MV-4-11 (cell line): ENCODE data around the gene TRPV4.

Experiments
- DNase-seq: peaks from one replicate; lab custom pipeline; 2025; lab: John Stamatoyannopoulos, UW

The TRPV4 gene

DNA sequence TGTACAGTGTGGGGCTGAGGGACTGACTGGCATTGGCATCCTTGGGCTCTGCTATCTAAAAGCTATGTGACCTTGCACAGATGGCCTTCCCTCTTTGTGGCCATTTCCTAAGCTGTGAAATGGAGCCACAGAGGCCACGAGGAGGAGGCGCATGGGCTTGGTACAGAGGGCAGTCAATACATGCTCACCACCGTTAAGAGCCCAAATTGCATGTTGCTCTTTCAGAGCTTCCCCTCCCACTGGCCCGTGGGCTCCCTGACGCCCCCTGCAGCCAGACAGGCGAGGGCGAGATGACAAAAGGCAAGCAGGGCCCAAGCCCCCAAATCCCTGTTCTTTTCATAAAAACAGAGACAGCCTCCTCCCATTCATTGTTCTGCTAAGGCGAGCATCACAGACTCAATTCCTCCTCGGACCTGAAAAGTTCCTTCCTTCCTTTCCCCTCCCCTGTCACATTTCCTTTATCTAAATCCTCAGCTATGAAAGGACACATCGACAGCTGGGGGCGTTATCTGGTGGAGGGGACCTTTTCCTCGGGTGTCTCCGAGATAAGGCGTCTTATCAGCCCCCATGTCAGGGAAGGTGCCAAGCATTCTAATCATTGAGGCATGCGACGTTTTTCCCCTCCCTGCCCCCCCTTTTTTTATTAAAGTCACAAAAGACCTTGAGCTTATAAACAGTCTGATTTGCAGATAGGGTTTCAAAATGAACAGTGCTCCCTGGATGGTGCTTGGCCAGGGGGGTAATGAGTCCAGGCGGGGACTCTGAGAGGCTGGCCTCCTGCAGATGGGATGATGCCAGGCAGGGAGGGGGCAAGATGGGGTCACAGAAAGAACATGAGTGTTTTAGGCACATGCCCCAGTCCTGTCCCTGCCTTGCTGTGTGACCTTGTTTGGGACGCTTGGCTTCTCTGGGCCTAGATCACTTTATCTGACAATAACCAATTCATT is 93.2 kb downstream of the TRPV4 start:
- DNase-seq: no peak

DNA sequence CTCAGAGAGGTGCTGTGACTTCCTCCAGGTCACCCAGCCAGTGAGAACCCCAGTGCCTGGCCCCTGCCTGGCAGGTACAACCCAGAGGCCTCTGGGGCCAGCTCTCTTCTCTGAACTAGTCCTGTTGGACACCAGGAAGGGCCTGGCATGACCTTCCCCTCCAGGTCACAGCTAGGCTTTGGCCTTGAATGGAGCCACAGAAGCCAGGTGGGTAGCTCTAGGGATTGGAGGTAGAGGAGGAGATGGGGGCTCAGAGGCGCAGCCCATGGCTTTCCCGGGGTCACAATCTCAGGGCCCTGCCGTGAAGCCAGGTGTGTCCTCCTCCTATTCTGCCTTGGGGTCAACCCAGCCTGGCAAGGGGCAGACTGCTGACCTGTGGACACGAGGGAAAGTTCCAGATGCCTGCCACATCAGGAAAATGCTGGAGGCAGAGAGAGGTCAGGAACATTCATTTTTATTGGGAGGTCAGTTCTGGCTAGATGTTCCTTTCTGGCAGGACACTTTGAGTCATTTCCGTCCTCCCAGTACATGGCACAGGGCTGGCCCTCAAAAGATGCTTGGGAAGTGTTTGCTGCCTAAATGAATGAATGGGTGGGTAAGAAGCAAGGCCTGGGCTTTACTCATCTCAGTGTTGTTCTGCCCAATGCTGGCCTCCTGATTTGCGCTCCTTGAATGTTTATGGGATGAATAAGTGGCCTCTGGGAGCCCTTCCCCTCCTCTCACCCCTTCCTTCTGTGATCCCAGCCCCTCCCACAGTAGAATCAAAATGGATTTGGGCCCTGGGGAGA is 94.1 kb downstream of the TRPV4 start:
- DNase-seq: no peak

DNA sequence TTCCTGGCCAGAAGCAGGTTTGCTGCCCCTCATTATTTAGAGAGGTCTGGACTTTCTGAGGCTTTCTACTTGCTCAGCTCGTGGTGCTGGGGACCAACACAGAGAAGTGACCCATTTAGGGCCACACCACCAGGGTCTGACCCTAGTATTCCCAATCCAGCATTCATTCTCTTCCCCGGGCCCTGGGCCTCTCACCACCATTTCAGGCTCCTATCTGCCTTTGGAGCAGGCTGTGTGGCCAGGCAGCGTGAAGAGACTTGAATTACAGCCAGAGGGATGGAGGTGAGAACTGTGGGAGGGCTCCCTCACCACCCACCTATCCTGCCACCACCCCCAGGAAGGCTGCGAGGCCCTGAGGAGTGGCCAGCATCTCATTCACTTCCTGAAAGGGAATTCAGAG is 95.0 kb downstream of the TRPV4 start:
- DNase-seq: no peak

DNA sequence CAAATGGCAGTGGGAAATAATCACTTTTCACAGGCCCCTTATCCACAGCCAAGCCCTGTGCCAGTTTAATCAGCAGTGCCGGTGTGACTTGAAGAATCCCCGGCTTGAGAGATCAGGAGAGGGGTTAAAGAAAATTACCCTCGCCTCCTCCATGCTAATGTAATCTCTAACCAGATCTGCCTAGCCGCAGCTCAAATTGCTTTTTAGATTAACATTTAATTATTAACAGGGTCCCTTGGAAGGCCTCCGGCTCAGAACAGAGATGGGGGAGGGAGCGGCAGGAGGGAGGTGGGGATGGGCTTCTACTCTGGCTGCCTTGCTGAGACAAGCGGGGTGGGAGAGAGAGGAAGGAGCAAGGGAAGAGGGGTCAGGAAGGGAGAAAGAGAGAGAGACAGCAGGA is 95.6 kb downstream of the TRPV4 start:
- no peak for DNase-seq

DNA sequence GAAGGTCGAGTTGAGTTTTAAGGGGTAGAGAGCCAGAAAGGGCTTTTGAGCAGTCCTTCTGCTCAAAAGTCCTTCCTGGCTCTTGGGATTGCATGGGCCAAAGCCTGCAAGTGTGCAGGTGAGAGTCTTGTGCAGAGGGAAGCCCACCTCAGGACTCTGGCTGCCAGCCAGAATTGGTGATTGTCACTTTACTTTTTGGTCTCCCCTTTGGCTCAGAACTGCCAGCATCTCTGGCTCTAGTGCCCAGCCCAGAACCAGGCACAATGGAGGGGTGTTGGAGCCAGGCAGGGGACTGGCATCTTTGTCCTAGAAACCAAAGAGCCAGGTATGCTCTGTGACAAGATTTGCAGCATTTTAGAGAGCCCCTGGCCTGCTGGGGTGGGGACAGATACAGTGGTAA is 96.1 kb downstream of the TRPV4 start:
- DNase-seq: no peak

DNA sequence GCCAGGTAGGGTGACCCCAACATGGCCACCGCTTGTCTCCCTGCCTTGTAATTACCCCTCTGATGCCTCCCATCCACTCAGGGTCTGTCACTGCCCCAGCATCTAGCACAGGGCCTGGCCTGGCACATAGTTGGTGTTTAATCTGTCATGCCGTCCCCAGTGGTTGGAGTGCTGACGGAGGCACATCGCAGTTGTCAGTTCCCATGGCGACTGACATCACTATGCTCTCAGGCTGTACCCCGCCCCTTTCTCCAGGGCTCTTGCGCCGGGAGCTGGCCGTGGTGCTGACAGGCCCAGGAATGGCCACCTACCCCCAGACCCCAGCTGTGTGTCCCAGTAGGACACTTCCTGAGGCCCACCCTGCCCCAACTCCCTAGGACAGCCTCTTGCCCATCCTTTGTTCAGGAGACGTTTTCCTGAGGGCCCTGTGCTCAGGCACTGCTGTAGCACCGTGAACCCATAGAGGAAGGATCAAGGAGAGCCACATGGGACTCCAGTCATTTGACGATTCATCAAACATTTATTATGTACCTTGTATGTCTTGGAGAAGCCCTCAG is 96.6 kb downstream of the TRPV4 start:
- DNase-seq: peak; percentile 55

DNA sequence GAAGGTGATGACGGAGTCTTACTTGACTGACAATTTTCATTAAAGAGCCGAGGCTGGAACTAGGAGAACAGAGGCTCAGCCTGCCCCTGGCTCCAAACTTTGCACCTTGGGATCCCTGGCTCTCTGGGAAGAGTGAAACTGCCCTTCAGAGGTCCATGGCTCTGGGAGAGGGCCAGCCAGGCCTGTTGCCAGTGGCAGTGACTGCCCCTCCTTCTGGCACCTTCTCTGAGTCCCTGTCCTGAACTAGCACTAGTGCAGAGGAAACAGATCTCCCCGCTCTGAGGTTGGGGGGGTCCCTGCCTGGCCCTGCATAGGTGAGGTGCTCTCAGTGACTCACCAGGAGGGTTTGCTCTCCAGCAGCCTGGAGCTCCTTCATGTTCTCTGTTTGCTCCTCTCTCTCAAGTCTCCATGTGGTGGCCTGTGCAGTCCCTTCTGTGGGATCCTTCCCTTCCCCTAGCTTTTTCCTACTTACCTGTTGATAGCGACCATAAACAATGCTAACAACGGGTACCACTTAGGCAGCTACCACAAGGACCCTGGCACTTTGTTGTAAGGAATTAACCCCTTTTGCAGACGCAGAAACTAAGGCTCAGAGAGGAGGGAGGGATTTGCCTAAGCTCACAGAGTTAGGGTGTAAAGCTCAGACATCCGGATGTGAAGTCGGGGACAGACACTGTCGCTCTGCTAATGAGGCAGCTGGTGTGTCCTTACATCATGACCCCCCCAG is 97.2 kb downstream of the TRPV4 start:
- DNase-seq: no peak

DNA sequence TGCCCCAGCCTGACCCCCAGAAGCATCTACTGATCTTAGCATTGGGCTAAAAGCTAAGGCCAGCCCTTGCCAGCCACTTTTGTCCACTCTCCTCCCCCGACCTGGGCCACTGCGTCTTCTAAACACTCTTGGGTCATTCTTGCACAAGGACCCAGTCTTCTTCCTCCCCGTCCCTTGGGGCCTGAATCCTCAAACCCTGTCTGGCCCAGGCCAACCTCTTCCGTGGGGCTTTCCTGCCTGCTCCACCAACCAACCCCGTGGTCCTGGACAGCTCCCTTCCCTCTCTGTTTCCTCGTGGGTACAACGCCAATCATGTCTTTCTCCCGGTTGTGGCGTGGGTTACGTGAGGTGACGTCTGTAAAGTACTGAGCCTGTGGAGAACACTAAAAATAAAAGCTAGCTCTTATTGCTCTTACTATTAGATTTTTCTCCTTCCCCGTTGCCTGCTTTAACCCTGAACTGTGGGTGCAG is 98.1 kb downstream of the TRPV4 start:
- DNase-seq: no peak

DNA sequence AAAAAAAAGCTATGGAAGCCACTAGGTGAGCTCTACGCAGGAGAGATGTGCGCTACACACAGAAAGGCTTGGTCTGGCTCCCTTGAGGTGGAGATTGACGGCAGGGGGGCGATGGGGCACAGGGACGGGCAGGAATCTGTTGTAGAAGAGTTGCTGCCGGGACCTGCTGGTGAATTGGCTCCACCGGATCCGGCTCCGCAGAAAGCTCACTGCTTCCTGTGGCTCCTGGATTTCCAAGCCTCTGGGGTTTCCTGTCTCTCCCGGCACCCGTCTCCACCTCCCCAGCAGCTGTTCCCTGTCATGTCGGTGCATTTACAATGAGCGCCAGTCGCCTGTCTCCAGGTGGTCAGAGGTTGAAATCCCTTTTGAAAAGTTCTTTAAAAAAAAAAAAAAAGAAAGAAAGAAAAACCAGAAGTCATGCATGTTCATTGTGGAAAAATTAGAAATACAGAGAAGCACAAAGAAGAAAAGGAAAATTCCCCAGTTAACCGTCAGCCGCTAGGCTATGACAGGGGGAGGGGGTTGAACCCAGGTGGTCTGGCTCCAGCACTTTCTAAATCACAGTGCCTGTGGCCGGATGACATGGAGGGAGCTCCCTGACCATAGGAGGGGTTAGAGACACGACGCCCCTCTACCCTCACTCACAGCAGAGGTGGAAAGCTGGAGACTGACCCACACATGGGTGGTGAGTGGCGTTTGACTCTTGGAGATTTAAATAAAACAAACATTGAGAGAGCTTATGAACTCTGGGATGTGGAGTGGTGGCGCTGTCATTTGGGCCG is 98.8 kb downstream of the TRPV4 start:
- DNase-seq: no peak
